Activated T-cell treated with anti-CD3 and anti-CD28 coated beads, Interleukin-2, amount 50 U/mL, for 48 hours (primary cell): ENCODE measurements around the gene LANCL1.

ENCODE experiments used
- DNase-seq, 2 experiments: peaks; one replicate each; pipeline ENCODE4 v3.0.0-alpha.2; 2020

LANCL1 gene

DNA sequence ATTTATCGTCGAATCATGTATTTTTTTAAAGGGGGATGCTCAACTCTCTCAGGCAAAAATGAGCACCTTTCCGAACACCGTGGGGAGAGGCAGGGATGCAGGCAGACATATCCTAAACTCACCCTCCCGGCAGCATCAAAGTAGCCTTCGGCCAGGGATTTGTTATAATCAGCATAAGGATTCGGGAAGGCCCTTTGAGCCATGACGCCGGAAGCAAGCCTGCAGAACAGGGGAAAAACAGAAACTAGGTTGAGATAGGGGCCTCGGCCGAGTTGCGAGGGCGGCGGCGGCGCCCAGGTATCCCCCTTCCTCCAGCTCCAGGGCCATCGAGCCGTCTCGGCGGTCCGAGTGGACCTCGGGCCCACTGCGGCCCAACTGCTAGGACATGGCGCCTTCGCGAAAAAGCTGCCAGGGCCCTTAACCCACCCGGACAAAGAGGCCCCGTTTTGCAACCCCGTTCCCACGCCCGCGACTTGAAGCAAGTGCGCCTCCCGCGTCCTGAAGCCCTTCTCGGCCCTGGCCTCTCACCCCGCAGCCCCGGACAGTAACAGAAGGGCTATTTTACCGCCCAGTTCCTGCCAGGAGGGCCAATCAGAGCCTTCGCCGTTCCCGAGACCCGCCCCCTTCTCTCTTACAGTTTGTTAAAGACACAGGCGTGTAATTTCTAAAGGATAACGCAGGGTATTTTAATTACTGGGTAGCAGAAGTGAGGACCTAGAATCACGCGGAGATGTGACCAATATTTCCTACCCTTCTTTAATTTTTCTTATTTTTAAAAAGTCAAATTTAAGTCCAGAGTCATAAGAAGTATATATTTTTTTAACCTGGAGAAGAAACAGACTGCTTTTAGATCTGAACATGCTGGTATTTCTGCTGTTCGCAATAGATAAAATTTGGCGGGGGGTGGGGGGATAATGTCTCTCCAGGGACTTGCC, at the start of gene LANCL1:
Gene LANCL1 (minus strand): TSS at position 566 of the 935 bp plus-strand sequence. CDS start 363 bp downstream, at position 203.
- DNase-seq = peak; percentile 86 to 87

- no peak for DNase-seq
Observed at GRCh38 chr2:210524533-210524932, 48.0 kb upstream of the LANCL1 start.

DNA sequence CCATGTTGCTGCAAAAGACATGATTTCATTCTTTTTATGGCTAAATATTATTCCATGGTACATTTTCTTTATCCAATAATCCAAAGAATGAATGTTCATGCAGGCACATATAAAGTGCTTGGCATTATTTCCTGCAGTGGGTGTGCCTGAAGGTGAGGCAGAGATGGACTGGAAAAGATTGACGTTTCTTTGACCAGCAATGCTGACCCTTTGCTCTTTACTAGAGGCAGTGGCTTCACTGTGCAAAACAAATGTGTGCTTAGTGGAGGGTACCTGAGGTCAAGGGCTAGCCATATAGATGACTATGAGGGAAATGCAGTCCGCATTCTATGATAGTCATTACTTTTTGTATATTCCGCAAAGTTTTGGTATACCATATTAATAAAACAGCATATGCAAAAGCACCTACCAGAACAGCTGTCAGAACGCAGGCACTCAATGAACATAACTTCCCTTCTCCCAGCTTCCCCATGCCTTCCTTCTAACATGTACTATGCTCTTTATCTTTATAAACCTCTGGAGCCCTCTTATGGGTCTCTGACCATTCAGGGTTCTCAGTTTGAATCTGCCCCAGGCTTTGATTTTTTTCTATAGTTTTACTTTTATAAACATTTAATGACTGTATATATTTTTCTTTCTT, 47.2 kb upstream of the LANCL1 start:
- DNase-seq = no peak

DNA sequence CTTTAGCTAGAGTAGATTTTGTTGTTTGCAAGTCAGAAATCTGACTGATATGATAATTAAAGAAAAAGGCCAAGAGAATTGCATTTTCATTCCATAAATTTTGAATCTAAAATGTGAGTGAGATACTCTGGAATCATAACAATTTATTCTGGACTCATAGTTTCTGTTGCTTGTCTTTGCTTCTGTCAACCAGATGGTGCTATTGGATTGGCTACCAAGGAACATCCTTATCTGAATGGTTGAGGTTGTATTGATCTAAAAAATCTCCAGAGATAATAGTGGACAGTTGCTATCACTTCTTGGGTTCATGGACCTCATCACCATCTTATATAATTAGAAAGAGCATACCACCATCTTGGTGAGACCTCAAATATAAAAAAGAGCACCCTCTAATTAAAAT, 45.8 kb upstream of the LANCL1 start:
- DNase-seq = no peak

- DNase-seq = no peak
Observed at GRCh38 chr2:210519594-210519993, 43.0 kb upstream of the LANCL1 start.

DNA sequence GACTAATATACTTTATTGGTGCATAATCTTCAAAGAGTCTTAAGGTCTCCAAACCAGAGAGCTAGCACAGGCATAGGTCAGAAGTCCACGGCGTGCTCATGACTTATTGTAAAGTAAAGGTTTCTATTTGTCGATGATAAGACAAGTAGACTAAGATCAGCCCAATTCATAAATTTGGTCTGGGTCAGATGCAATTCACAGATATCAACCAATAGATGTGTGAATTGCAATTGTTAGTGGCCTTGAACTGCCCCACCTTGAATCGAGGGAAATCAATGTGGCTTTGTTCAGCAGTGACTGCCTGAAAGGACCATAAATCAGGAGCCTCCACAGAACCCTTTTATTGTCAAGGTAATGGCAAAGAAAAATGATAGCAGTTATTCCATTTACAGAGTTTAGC, 40.7 kb upstream of the LANCL1 start:
- no peak for DNase-seq

DNA sequence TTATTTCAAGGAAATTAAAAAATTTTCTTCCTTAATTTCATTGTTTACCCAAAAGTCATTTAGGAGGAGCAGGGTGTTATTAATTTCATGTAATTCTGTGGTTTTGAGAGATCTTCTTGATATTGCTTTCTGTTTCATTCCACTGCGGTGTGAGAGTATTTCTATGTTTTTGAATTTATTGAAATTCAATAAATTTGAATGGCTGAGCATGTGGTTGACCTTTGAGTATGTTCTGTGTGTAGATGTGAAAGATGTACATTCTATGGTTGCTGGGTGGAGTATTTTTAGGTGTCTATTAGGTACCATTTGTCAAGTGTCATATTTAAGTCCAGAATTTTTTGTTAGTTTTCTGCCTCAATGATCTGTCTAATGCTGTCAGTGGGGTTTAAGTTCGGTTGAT, 39.4 kb upstream of the LANCL1 start:
- DNase-seq = no peak

- no peak for DNase-seq
Observed at GRCh38 chr2:210503725-210504191, 27.2 kb upstream of the LANCL1 start.

GRCh38 chr2:210503001-210503623, 26.6 kb upstream of the LANCL1 start:
- peak; percentile 33 to 37 for DNase-seq

- no peak for DNase-seq
Observed at GRCh38 chr2:210496512-210496911, 20.0 kb upstream of the LANCL1 start.

GRCh38 chr2:210493528-210493927, 17.0 kb upstream of the LANCL1 start:
- no peak for DNase-seq

DNA sequence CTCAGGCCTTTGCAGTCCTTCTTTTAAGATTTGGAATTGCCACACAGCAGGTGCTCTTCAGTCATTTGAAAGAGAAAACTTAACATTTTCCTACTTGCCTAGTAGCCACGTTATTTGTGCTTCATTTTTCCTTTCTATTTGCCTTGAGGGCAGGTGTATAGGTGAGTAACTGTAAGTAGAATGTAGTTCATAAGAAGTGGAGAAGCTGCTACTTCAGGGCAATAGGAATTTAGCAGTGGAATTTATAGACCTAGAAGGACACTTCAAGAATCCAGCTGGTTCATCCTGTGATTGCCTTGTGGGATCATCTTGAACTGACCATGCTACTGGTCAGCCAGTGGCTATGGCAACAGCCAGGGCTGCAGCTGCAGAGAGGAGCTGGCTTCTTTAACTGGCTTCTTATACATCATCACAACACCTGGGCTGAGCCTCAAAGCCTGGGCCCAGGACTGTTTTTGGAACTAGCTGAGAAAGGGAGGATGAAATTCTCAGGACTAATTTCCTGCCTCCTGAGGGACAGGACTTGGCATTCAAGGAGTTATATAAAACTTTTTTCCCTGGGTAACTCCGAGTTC, 5.1 kb upstream of the LANCL1 start:
- DNase-seq = no peak

DNA sequence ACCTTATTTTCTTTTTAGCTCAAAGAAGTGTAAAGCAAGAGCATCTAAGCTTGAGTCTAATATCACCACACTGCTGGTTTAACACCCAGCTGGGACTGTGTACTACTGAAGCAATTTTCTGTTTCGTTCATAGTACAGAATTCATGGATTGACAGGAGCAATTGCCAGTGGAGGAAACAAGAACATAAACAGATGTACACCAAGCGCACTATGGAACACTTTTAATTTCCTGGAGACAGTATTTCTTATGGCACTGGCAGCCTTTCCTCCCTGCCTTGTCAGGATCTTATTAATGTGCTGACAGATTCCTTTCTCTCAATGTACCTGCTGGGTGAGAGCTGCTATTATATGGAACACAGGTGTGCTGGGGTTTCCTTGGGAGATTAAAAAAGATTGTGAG, 4.2 kb upstream of the LANCL1 start:
- DNase-seq = no peak

- DNase-seq = no peak
Observed at GRCh38 chr2:210480079-210480478, 3.5 kb upstream of the LANCL1 start.

GRCh38 chr2:210478661-210479060, 2.1 kb upstream of the LANCL1 start:
- no peak for DNase-seq

DNA sequence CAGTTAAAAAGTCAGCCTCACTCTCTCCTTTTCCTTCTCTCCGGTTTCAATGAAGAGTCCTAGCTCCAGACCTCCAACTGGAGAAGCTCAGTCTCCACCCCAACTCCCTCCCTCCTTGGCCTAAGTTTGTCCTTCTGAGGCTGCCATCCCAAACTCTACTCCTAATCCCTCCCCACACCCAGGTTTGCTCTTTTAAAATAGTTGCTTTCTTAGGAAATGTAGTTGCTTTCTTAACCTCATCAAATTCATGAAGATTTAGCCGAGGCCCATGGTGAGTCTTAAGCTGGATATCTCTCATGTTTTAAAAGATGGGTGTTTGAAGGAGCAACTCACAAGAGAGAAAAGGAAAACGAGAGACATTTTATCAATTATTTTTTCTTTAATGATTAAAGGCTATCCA, 937 bp upstream of the LANCL1 start:
- peak; percentile 25 to 31 for DNase-seq

- DNase-seq = no peak
Observed at GRCh38 chr2:210475706-210476105, 853 bp downstream of the LANCL1 start.

- no peak for DNase-seq
Observed at GRCh38 chr2:210474776-210475175, 1.8 kb downstream of the LANCL1 start.

DNA sequence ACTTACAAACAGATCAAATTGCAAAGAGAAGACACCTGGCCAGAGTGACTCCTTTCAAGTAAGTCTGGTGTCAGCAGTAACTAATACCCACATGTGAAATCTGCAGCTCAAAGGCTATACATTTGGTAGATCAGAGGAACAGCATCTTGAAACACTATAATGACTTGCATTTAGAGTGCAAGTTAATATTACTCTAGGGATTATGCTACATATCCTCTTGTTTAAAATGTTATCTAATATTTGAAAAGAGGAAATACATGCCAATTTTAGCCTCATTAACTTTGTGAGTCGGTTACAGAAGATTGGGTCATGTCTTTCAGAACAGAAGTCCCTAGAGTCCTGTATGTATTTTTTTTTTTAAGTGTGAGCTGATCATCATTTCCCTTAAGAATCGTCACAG, 15.2 kb downstream of the LANCL1 start:
- DNase-seq = no peak

GRCh38 chr2:210460322-210461227, 16.0 kb downstream of the LANCL1 start:
- DNase-seq = no peak

DNA sequence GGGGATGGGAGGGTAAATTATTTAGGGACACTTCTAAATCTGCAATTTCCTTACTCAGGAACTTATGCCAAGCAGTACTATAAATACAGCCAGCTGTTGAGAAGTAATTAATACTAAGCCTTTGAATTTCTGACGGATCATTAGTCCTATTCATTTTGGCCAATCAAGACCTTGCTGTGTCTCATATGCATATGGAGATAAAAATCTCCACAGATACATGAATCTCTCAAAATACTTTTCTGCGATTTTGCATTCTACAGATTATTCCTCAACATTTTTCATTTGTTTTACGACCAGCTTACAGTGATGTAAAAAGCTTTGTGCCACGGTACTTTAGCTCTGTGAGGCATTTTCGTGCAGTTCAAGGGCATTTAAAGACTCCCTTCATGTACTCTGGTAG, 16.7 kb downstream of the LANCL1 start:
- no peak for DNase-seq

- no peak for DNase-seq
Observed at GRCh38 chr2:210459407-210459806, 17.2 kb downstream of the LANCL1 start.
